ENCODE data around the gene BAG5. TPM values are rescaled to one million over a fixed set of nuclear protein-coding genes. Genes with fewer than 3 reads are reported as not detected.

Gene BAG5
- total RNA-seq, 1 experiment from 2014 or later = 22.5 TPM

- ATAC-seq = no peak
- Histone ChIP-seq H3K4me1 (ENCODE audit: control insufficient read depth, insufficient read depth, low read length) (peaks cover 2% of the 10 kb centered on the region; the same call in 1 of the 2 replicates), H3K27ac (ENCODE audit: low read length) (no peak overlapping the region), H3K27me3 (ENCODE audit: control insufficient read depth, insufficient read depth, low read length) (no peaks in the 10 kb centered on the region), H3K36me3 (ENCODE audit: control insufficient read depth, insufficient read depth, low read length) (no peaks in the 10 kb centered on the region), H3K4me3 (ENCODE audit: low read depth in 2 of 2, low read length in 2 of 2) (no peak overlapping the region), H3K9me3 (ENCODE audit: control insufficient read depth, insufficient read depth, low read depth, low read length) (no peaks in the 10 kb centered on the region)
- ChIA-PET POLR2A (interaction anchor here (1.1 kb wide), 1 partner anchor 61 kb away, joined by 3 read pairs; no protein-coding TSS in a partner anchor), CTCF (no interaction called here)
- intact Hi-C loops (cut with micrococcal nuclease; ENCODE audit: unreplicated experiment) = no loop called here
- no peak for DNase-seq (ENCODE audit: low read depth, low spot score)
- TF ChIP-seq POLR2AphosphoS5 (IDR thresholded peaks at IDR 0.05; ENCODE audit: low read depth, low read length) = no peak
- no peak for TF ChIP-seq CTCF (IDR thresholded peaks at IDR 0.05)
- TF ChIP-seq TCF7L2 (IDR thresholded peaks at IDR 0.05; ENCODE audit: low read depth, low read length) = no peak
- no peak for TF ChIP-seq SIN3A (IDR thresholded peaks at IDR 0.05; ENCODE audit: borderline replicate concordance, insufficient read depth, low read depth, low read length)
- TF ChIP-seq REST (IDR thresholded peaks at IDR 0.05; ENCODE audit: insufficient read depth in 1 of 2, low read depth in 2 of 2, low read length in 1 of 2) = no peak
- in situ Hi-C loops (cut with HindIII; ENCODE audit: low pct_unique_long_range_greater_than_20kb, low sequenced_read_pairs) = no loop called here
- no TSS peak for BruUV-seq (replicated peaks)
Observed at GRCh38 chr14:103568952-103569351, 6.5 kb upstream of the BAG5 start.

- intact Hi-C loops (cut with micrococcal nuclease; ENCODE audit: unreplicated experiment) (no loop called here), in situ Hi-C loops (cut with HindIII; ENCODE audit: low pct_unique_long_range_greater_than_20kb, low sequenced_read_pairs) (no loop called here)
- POLR2A ChIA-PET = interaction anchor here (0.7 kb wide), 1 partner anchor 139 kb away, joined by 4 read pairs; no protein-coding TSS in a partner anchor
- no peak for TF ChIP-seq REST (IDR thresholded peaks at IDR 0.05; ENCODE audit: insufficient read depth in 1 of 2, low read depth in 2 of 2, low read length in 1 of 2)
- TF ChIP-seq CTCF (IDR thresholded peaks at IDR 0.05) = no peak
- TF ChIP-seq SIN3A (IDR thresholded peaks at IDR 0.05; ENCODE audit: borderline replicate concordance, insufficient read depth, low read depth, low read length) = no peak
- TF ChIP-seq TCF7L2 (IDR thresholded peaks at IDR 0.05; ENCODE audit: low read depth, low read length) = no peak
- no peak for TF ChIP-seq POLR2AphosphoS5 (IDR thresholded peaks at IDR 0.05; ENCODE audit: low read depth, low read length)
- peak overlapping the region; percentile 86 for H3K27ac ChIP-seq (ENCODE audit: low read length)
- no TSS peak for BruUV-seq (replicated peaks)
- H3K36me3 ChIP-seq (ENCODE audit: control insufficient read depth, insufficient read depth, low read length) = peaks cover 24% of the 10 kb centered on the region
- DNase-seq (ENCODE audit: low read depth, low spot score) (no peak), ATAC-seq (no peak)
- H3K4me1 ChIP-seq (ENCODE audit: control insufficient read depth, insufficient read depth, low read length) = peaks cover 22% of the 10 kb centered on the region
- H3K4me3 ChIP-seq (ENCODE audit: low read depth in 2 of 2, low read length in 2 of 2) = peak overlapping the region; percentile 89 to 97
- no peaks in the 10 kb centered on the region for H3K27me3 ChIP-seq (ENCODE audit: control insufficient read depth, insufficient read depth, low read length)
- H3K9me3 ChIP-seq (ENCODE audit: control insufficient read depth, insufficient read depth, low read depth, low read length) = no peaks in the 10 kb centered on the region
- CTCF ChIA-PET = no interaction called here
Observed at GRCh38 chr14:103563844-103564505, 1.5 kb upstream of the BAG5 start.
